ENCODE results near the gene PAQR9.

PAQR9 gene

GRCh38 chr3:142913432-142913831, 50.0 kb downstream of the PAQR9 start:
- DNase-seq: no peak

GRCh38 chr3:142912402-142913172, 50.9 kb downstream of the PAQR9 start:
- no peak for DNase-seq

All from activated gamma-delta T cell treated with Interleukin-2 at 50 U/mL for 16 hours (primary cell).